GOT3 (cell line): ENCODE measurements around the gene RDH14.

Source experiments
- DNase-seq: peaks from one replicate; lab custom pipeline; 2025; ENCODE audit warnings: mixed read lengths; lab: John Stamatoyannopoulos, UW

RDH14 gene

DNA sequence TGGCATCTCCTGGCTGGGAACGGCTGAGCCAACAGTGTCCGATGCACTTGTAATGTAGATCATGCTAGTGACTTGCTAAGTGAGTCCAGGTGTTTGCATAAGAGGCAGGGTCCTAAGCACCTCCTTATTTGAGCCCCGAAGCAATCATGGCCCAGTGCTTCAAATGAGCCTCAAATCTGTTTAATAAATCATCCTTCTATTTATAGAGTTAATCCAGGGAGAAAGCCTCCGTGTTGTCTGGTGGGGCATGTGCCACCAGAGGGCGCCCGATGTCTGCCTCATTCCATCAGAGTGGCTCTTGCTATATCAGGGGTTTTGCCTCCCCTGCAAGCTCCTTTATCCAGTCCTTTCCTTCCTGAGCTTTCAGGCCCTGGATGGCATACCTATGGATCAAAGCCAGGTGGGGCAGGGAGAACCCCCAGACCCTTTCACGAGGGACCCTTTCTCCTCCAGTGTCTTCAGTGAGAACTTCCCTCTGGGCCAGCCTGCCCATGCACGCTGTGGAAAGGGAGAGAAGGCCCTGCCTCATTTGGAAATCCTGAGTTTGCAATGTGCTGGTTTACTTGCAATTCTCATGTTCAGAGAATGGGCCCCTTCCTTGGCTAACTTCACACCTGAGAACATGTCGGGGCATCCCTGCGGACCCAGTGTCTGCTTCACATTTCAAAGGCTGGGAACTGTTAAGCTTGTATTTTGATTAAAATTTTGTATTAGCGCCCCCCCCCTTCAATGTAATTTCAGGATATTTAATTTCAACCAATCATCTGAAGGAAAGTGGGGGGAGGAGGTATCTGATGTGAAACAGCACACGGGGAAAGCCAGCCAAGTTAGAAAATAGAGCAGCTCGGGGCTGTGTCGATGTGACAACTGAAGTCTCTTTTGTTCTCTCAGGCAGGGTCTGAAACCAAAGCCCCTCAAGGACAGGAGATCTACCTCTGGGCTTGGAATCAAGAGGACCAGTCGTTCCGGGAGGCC lies 39.7 kb downstream of the RDH14 start:
- peak; percentile 43 for DNase-seq

DNA sequence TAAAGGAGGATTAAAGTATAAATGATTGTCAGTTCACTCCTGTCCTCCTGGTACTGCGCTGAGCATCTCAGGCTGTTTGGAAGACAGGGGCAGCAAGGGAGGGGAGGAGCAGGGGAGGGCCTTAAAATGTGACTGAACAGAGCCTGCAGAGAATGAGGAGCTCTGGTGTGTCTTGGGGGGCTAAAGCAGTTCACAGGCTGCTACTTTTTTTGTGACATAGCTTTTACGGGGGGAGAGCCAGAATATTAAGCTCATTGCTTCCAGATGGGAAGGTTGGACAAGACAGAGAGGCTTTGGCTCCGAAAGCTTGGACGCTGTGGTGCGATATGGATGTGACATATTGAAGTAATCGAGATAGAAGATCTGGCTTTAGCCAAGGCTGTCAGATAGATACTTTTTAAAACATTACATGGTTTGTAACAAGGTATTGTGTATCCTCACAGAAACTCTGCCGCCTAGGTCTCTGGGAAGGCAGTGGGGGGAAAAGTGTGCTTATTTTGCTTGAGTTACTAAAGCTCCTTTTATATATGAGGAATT lies 40.5 kb downstream of the RDH14 start:
- no peak for DNase-seq

DNA sequence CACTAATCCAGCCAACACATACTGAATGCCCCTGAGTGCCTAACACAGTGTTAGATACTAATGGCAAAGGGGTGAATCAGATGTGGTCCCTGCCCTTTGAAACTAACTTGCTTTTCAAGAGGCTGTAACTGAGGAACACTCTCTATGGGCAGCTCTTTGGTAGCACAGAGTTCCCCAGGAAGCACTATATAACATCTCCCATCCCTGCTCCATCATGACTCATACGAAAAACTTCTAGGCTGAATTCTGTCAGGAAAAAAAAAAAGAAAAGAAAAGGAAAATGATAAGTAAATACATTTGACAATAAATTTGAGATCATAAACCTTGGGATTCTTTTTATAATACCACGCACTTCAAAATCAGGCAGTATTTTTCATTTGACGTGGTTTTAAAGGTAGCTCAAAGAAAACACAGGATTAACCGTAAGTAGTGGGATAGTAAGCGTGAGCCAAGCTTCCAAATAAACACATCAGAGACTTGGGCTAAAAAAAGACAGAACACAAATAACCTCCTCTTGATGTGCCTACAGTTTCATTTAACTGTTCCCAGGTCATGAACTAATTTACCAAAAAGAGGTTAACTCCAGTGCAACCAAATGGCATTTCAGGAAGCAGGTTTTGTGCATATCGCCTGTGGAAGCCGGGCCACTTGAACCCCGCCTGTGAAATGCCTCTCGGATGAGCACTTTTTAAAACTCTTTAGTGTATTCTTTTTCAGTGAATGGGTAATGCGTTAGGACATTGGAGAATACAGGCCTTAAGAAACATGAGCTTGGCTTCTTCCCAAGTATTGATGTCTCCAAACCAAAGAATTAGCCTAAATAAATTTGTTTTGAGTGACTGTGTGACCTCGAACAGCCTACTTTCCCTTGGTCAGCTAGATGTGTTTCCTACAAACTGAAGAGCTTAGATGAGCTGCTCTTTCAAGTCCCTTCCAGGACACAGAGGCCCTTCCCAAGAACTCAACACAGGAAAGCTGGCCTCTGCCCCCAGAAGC lies 42.0 kb downstream of the RDH14 start:
- no peak for DNase-seq

DNA sequence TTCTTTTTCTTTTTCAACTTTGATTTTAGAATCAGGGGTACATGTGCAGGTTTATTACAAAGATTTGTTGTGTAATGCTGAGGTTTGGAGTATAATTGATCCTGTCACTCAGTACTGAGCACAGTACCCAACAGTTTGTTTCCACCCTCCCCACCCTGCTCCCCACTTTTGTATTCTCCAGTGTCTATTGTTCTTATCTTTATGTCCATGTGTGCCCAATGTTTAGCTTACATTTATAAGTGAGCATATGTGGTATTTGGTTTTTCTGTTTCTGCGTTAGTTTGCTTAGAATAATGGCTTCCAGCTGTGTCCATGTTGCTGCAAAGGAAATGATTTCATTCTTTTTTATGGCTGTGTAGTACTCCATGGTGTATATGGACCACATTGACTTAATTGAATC lies 43.1 kb downstream of the RDH14 start:
- DNase-seq, result no peak

DNA sequence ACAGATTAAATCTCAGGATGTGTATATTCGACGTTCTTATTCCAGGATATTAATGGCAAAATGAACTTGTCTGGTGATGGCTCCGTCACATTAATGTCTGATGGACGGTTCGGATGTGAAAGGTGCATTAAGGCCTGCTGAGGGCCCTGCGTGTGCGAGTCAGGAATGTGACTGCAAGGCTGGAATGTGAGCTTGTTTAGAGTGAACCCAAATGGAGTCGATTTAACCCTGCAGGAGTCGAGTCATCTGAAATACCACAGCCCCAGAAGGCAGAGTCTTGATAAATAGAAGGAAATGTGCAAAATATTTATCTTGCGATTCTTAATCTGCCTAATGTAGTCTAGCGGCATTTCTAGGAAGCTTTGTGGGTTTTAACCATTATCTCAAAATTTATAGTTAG lies 44.3 kb downstream of the RDH14 start:
- no peak for DNase-seq

DNA sequence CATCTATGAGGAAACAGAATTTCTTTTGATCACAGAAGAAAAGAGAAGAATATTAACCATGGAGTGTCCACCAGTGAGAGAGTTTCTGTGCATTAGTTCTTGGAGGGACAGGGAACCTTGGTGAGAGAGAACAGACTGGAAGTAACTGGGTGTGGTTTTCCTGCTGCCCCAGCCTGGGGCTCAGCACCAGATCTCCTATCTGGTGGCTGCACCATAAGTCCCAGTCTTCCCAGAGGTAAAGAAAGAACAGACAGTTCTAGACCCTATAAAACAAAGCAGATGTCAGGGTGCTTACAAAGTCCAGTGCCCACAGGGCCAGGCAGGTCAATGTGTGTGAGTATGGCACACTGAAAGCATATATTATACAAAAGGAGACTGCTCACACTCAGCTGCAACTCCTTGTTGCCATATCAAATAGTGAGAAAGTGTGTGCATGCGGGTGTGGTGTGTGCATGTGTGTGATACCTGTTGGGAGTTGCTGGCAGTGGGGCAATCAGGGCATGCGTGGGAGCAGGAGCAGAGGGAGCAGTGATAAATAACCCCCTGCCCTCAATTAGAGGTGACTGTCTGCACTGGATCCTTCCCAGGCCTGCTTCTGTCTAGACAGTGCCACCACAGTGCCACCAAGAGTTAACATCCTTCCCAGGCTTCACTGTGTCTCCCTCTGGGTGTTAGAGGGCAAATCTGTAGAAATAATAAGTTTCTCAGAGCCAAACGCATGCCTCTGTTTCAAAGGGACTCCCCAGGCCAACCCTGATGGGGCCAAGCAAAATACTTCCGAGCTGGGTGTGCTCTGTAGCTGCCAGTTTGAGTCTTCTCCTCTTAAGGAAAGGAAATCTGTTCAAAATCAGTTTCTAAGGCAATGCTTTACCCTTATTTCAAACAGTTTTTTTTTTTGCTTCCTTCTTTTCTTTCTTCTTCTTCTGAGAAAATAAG lies 45.7 kb downstream of the RDH14 start:
- no peak for DNase-seq

DNA sequence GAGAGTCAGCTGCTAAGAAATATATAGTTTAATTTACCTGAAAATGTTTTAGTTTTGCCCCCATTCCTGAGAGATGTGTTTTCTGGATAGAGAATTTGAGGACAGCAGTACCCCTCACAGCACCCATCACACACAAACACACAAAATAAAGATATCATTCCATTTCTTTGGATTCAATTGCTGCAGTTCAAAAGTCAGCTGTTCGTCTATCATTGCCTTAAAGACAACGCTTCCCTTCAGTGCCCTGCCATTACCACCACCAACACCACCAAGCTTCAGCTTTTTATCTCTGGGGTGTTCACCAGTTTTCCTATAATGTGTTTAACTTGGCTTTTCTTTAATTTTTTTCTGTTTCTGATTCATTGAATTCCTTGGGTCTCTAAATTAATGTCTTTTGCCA lies 49.7 kb downstream of the RDH14 start:
- no peak for DNase-seq

DNA sequence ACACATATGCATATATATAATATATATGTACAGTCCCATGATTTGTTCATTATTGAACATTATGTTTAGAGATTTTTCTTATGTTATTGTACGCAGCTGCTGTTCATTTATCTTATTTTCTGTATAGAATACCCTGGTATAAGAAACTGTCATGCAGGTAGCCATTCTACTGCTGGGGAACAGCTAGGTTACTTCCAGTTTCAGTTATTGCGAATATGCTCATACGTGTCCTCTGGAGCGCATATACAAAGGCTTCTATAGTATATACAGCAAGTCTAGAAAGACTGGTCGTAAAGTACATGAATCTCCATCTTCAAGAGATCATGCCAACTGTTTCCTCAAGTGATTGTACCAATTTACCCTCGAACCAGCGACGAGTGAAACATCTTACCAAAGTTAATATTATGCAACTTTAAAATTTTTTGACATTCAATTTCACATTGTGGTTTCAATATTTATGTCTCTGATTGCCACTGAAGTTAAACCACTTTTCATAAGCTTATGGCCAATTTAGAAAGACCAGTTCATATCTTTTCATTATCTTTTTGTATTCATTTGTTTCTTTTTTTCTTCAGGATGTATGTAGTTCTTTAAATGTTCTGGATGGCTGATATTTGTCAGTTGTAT lies 53.5 kb downstream of the RDH14 start:
- DNase-seq, result no peak

DNA sequence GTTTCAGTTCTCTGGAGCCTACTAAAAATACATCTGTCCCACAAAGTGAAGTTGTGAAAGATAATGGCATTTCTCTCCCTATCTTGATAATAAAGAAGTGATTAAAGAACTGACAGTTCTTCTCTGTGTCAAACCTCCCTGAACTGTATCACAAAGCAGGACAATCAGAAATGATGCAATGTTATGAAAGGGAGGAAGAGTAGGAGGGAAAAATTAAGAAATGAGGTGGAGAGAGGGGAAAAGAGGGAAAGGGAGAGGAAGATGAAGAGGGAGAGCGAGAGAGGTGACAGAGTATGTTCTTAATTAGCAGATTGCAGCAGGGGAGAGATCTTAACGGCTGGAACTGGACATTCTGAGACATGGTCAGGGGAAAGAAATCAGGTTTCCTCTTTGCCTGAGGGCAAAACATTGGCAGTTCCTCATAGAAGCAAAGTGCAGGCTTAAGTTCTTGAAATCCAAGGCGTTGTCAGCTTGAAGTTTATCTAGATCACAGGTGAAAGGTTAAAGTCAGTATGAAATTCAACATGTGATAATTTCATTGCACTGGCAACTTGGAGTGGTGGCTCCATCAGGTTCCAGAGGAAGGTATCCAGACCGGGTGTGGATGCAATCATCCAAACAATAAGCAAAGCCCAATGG lies 54.6 kb downstream of the RDH14 start:
- no peak for DNase-seq
